ENCODE data around the gene GRIP2.

- TF ChIP-seq POLR2A (IDR thresholded peaks at IDR 0.05; ENCODE audit: low read depth, low read length) (no peak), PAX5 (IDR thresholded peaks at IDR 0.05; ENCODE audit: insufficient read depth, low read length, severe bottlenecking) (no peak), POLR2AphosphoS5 (IDR thresholded peaks at IDR 0.05; ENCODE audit: low read depth, low read length) (no peak), TAF1 (IDR thresholded peaks at IDR 0.05; ENCODE audit: low read depth, low read length) (no peak), POU2F2 (IDR thresholded peaks at IDR 0.05; ENCODE audit: low read depth, low read length) (no peak)
Observed at GRCh38 chr3:14441920-14442300, 98.2 kb downstream of the GRIP2 start.
